K562 (cell line): ENCODE measurements around the gene CETN1. TPM values are rescaled to one million over a fixed set of nuclear protein-coding genes. Genes with fewer than 3 reads are reported as not detected.
A peak's percentile ranks its signal among the peaks of the same experiment; 100 is the strongest.

Source experiments
- ARID1B ChIP-seq: fragments of 450-650 bp; IDR thresholded peaks from 2 replicates; pipeline ENCODE4 v1.6.1; 2016; ENCODE audit warnings: antibody characterized with exemption, mild to moderate bottlenecking, inconsistent platforms
- BHLHE40 ChIP-seq: IDR thresholded peaks from 2 replicates; pipeline ENCODE4 v1.6.1; 2011; ENCODE audit warnings: low read length, improper control_type of control experiment
- ELF4 ChIP-seq: fragments of 450-650 bp; formaldehyde crosslinking; IDR thresholded peaks from 2 replicates; pipeline ENCODE4 v1.4.0; 2022; ENCODE audit warnings: missing genetic modification characterization
- EZH2 ChIP-seq: IDR thresholded peaks from 2 replicates; pipeline ENCODE4 v1.6.1; 2012; ENCODE audit warnings: low read depth, mild to moderate bottlenecking, inconsistent platforms, low read length, borderline replicate concordance
- KAT7 ChIP-seq: sonication (generic); formaldehyde crosslinking; IDR thresholded peaks from 2 replicates; pipeline ENCODE4 v1.8.0; 2022; ENCODE audit warnings: missing genetic modification reagents, mild to moderate bottlenecking, borderline replicate concordance
- KHSRP ChIP-seq: fragments of 450-650 bp; IDR thresholded peaks from 2 replicates; pipeline ENCODE4 v1.6.1; 2017
- MECOM ChIP-seq: fragments of 250-450 bp; sonication (Bioruptor Pico); IDR thresholded peaks from 2 replicates; pipeline ENCODE4 v1.8.0; 2022; ENCODE audit warnings: inconsistent platforms
- MEF2A ChIP-seq: IDR thresholded peaks from 2 replicates; pipeline ENCODE4 v1.6.1; 2011; ENCODE audit warnings: low read depth, mild to moderate bottlenecking, low read length, moderate library complexity; ENCODE audit not compliant: control insufficient read depth
- NCOA2 ChIP-seq, 2 experiments: fragments of 450-650 bp; IDR thresholded peaks; 2 replicates each; pipeline ENCODE4 v1.6.1; 2018; ENCODE audit warnings: mild to moderate bottlenecking in 2 of 2, moderate library complexity in 1 of 2; ENCODE audit not compliant: partially characterized antibody in 2 of 2
- NCOA6 ChIP-seq: fragments of 450-650 bp; IDR thresholded peaks from 2 replicates; pipeline ENCODE4 v1.6.1; 2017; ENCODE audit warnings: mild to moderate bottlenecking
- PHF20 ChIP-seq: fragments of 450-650 bp; IDR thresholded peaks from 2 replicates; pipeline ENCODE4 v1.6.1; 2018; ENCODE audit not compliant: partially characterized antibody
- PHF21A ChIP-seq: fragments of 450-650 bp; IDR thresholded peaks from 2 replicates; pipeline ENCODE4 v1.6.1; 2017; ENCODE audit warnings: low read depth, borderline replicate concordance
- POLR2B ChIP-seq: fragments of 450-650 bp; IDR thresholded peaks from 2 replicates; pipeline ENCODE4 v1.6.1; 2018; ENCODE audit warnings: low read depth; ENCODE audit not compliant: partially characterized antibody
- RAD21 ChIP-seq, 2 experiments: fragments of 250-450 bp in 1 of 2; fragments of 450-650 bp in 1 of 2; sonication (Bioruptor Pico) in 1 of 2; formaldehyde crosslinking in 1 of 2; IDR thresholded peaks in 1 of 2; conservative IDR thresholded peaks in 1 of 2; 2 replicates each; pipeline versions ENCODE4 v1.4.0 to v1.8.0; 2020 to 2022; ENCODE audit warnings: mild to moderate bottlenecking in 2 of 2, moderate library complexity in 1 of 2
- RBFOX2 ChIP-seq: fragments of 200-400 bp; formaldehyde crosslinking; IDR thresholded peaks from 2 replicates; pipeline ENCODE4 v1.6.1; 2017; ENCODE audit warnings: low read depth, mild to moderate bottlenecking, low read length, moderate library complexity
- SP1 ChIP-seq: sonication (generic); formaldehyde crosslinking; IDR thresholded peaks from 2 replicates; pipeline ENCODE4 v1.8.1; 2022; ENCODE audit warnings: mild to moderate bottlenecking, missing genetic modification reagents
- TARDBP ChIP-seq: fragments of 450-650 bp; IDR thresholded peaks from 2 replicates; pipeline ENCODE4 v1.6.1; 2016
- U2AF1 ChIP-seq: fragments of 200-400 bp; formaldehyde crosslinking; optimal IDR thresholded peaks from 2 replicates; pipeline ENCODE3; 2017; ENCODE audit warnings: mild to moderate bottlenecking, low read depth, low read length, moderate library complexity
- ZNF140 ChIP-seq: fragments of 250-450 bp; sonication (Bioruptor Pico); IDR thresholded peaks from 2 replicates; pipeline ENCODE4 v1.8.0; 2021; ENCODE audit warnings: moderate library complexity, mild to moderate bottlenecking, inconsistent platforms
- ZNF253 ChIP-seq: fragments of 250-450 bp; sonication (Bioruptor Pico); conservative IDR thresholded peaks from 2 replicates; pipeline ENCODE4 v1.6.1; 2021; ENCODE audit warnings: mild to moderate bottlenecking
- ZNF431 ChIP-seq: sonication (generic); formaldehyde crosslinking; IDR thresholded peaks from 2 replicates; pipeline ENCODE4 v1.8.0; 2022; ENCODE audit warnings: mild to moderate bottlenecking, missing genetic modification reagents
- ZNF444 ChIP-seq: fragments of 250-450 bp; sonication (Bioruptor Pico); IDR thresholded peaks from 2 replicates; pipeline ENCODE4 v1.4.0; 2020; ENCODE audit warnings: mild to moderate bottlenecking, moderate library complexity
- polyA plus RNA-seq, 8 experiments: library from polyadenylated mRNA; depleted of rRNA in 4 of 8; stranded (reverse) in 5 of 8; unstranded in 3 of 8; fragments of >200 nt; fragmentation: Nextera tagmentation in 2 of 8; fragmentation: Illumina TruSeq in 1 of 8; extraction: Ambion mirVana in 2 of 8; extraction: Trizol in 1 of 8; gene quantifications; 2 replicates each; pipeline versions ENCODE4 v1.2.1 to v1.2.3, GENCODE V29; 2011 to 2014; ENCODE audit warnings: inconsistent platforms in 1 of 8, missing spikeins in 1 of 8
- total RNA-seq, 7 experiments: library from RNA; depleted of rRNA in 6 of 7; stranded (reverse); fragments of >200 nt in 6 of 7; fragmentation: Illumina TruSeq in 2 of 7; extraction: Trizol in 2 of 7; gene quantifications; 2 replicates each; pipeline versions ENCODE4 v1.2.1 to v1.2.3, GENCODE V29; 2011 to 2021; ENCODE audit warnings: low replicate concordance in 1 of 7
- TF ChIP-seq, protein P1 (sequence below): fragments of 450-650 bp; formaldehyde crosslinking; IDR thresholded peaks from 2 replicates; pipeline ENCODE4 v1.4.0; 2022; ENCODE audit warnings: missing genetic modification characterization
- TF ChIP-seq, protein P2 (sequence below): fragments of 450-650 bp; formaldehyde crosslinking; IDR thresholded peaks from 2 replicates; pipeline ENCODE4 v1.4.0; 2020; ENCODE audit warnings: mild to moderate bottlenecking, mixed read lengths
- TF ChIP-seq, protein P3 (sequence below): fragments of 450-650 bp; IDR thresholded peaks from 2 replicates; pipeline ENCODE4 v1.6.1; 2017; ENCODE audit warnings: antibody characterized with exemption
- TF ChIP-seq, protein P4 (sequence below): fragments of 250-450 bp; sonication (Bioruptor Pico); IDR thresholded peaks from 2 replicates; pipeline ENCODE4 v1.4.0; 2020; ENCODE audit warnings: mild to moderate bottlenecking, moderate library complexity

The CETN1 gene
- total and polyA plus RNA-seq, 9 of the 15 experiments (the other 6 are each of a cell fraction or from before 2014, with no cell fraction given), result 0.07 to 0.34 (median 0.19) TPM; not detected in 3

DNA sequence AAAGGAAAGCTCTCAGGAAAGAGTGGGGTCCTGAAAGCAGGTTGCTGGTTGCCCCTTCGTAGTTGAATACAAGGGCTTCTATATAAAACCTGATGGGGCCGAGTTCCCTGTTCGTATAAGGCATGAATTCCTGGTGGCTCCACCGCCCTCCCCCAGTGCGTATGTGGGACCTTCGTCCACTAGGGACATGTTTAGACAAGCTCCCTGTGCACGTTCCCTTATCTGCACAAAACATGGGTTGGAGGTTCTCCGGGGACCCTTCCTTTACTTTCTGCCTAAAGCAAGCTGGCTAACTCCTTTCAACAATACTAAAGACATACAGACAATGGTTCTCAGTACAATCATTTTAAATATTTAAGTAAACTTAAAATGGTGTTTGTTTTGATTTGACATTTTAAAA, 24.6 kb downstream of the CETN1 start (continued):
- TF ChIP-seq, protein P1, sequence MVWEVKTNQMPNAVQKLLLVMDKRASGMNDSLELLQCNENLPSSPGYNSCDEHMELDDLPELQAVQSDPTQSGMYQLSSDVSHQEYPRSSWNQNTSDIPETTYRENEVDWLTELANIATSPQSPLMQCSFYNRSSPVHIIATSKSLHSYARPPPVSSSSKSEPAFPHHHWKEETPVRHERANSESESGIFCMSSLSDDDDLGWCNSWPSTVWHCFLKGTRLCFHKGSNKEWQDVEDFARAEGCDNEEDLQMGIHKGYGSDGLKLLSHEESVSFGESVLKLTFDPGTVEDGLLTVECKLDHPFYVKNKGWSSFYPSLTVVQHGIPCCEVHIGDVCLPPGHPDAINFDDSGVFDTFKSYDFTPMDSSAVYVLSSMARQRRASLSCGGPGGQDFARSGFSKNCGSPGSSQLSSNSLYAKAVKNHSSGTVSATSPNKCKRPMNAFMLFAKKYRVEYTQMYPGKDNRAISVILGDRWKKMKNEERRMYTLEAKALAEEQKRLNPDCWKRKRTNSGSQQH (CRISPR knock-in tag), result no peak
- TF ChIP-seq SP1 (no peak), NCOA6 (no peak), MEF2A (no peak), EZH2 (no peak), ZNF444 (no peak), ELF4 (CRISPR knock-in tag) (no peak), MECOM (0 out of 2 replicates have a peak, but pooled peaks have one; percentile 13), BHLHE40 (peak; percentile 87), U2AF1 (no peak), KAT7 (CRISPR knock-in tag) (no peak), ZNF431 (no peak), PHF21A (no peak), ARID1B (peak; percentile 61; the same call in 1 of the 2 replicates), ZNF253 (CRISPR knock-in tag) (no peak), RAD21 (CRISPR knock-in tag; conservative IDR thresholded peaks at IDR 0.05 in 1 of 2, IDR thresholded peaks at IDR 0.05 in 1 of 2) (peak in 1 of 2 experiments; percentile 14; a peak in 1 of 4 replicates), RBFOX2 (no peak), TARDBP (no peak), PHF20 (no peak), POLR2B (no peak), NCOA2 (IDR thresholded peaks at IDR 0.05; ENCODE audit: partially characterized antibody in 2 of 2) (peak in 1 of 2 experiments; percentile 43), KHSRP (no peak), ZNF140 (CRISPR knock-in tag) (no peak)
- TF ChIP-seq, protein P2, sequence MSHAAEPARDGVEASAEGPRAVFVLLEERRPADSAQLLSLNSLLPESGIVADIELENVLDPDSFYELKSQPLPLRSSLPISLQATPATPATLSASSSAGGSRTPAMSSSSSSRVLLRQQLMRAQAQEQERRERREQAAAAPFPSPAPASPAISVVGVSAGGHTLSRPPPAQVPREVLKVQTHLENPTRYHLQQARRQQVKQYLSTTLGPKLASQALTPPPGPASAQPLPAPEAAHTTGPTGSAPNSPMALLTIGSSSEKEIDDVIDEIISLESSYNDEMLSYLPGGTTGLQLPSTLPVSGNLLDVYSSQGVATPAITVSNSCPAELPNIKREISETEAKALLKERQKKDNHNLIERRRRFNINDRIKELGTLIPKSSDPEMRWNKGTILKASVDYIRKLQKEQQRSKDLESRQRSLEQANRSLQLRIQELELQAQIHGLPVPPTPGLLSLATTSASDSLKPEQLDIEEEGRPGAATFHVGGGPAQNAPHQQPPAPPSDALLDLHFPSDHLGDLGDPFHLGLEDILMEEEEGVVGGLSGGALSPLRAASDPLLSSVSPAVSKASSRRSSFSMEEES (CRISPR knock-in tag), result no peak
- TF ChIP-seq, protein P3, sequence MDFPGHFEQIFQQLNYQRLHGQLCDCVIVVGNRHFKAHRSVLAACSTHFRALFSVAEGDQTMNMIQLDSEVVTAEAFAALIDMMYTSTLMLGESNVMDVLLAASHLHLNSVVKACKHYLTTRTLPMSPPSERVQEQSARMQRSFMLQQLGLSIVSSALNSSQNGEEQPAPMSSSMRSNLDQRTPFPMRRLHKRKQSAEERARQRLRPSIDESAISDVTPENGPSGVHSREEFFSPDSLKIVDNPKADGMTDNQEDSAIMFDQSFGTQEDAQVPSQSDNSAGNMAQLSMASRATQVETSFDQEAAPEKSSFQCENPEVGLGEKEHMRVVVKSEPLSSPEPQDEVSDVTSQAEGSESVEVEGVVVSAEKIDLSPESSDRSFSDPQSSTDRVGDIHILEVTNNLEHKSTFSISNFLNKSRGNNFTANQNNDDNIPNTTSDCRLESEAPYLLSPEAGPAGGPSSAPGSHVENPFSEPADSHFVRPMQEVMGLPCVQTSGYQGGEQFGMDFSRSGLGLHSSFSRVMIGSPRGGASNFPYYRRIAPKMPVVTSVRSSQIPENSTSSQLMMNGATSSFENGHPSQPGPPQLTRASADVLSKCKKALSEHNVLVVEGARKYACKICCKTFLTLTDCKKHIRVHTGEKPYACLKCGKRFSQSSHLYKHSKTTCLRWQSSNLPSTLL, result no peak
- TF ChIP-seq, protein P4, sequence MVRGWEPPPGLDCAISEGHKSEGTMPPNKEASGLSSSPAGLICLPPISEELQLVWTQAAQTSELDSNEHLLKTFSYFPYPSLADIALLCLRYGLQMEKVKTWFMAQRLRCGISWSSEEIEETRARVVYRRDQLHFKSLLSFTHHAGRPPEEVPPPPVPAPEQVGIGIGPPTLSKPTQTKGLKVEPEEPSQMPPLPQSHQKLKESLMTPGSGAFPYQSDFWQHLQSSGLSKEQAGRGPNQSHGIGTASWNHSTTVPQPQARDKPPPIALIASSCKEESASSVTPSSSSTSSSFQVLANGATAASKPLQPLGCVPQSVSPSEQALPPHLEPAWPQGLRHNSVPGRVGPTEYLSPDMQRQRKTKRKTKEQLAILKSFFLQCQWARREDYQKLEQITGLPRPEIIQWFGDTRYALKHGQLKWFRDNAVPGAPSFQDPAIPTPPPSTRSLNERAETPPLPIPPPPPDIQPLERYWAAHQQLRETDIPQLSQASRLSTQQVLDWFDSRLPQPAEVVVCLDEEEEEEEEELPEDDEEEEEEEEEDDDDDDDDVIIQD, result no peak
